ENCODE results near the gene UXS1. TPM values are rescaled to one million over a fixed set of nuclear protein-coding genes. Genes with fewer than 3 reads are reported as not detected.

The UXS1 gene
- total RNA-seq, 1 experiment from 2014 or later, result 46.3 TPM

DNA sequence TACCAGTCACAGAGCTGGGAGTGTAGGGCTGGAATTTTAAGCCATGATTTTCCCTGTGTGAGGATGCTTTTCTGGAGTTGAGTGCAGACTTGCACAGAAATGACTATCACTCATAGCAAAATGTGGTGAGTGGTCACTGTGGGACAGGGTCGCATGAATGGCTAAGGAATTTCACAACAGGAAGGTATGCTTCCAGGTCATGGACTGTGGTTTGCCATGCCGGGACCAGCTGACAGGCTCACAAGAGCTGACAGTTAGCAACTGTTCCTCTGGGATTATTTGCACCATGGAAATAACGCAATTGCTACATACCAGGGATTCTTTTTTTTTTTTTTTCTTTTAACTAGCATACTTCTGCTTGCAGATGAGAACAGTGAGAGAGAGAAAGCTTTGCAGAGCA, 3.8 kb upstream of the UXS1 start:
- TF ChIP-seq, protein P1, sequence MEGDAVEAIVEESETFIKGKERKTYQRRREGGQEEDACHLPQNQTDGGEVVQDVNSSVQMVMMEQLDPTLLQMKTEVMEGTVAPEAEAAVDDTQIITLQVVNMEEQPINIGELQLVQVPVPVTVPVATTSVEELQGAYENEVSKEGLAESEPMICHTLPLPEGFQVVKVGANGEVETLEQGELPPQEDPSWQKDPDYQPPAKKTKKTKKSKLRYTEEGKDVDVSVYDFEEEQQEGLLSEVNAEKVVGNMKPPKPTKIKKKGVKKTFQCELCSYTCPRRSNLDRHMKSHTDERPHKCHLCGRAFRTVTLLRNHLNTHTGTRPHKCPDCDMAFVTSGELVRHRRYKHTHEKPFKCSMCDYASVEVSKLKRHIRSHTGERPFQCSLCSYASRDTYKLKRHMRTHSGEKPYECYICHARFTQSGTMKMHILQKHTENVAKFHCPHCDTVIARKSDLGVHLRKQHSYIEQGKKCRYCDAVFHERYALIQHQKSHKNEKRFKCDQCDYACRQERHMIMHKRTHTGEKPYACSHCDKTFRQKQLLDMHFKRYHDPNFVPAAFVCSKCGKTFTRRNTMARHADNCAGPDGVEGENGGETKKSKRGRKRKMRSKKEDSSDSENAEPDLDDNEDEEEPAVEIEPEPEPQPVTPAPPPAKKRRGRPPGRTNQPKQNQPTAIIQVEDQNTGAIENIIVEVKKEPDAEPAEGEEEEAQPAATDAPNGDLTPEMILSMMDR (conservative IDR thresholded peaks at IDR 0.05), result no peak
- Histone ChIP-seq H3K27ac (ENCODE audit: insufficient read length, low read depth, low read length) (no peak overlapping the region), H4K8ac (replicated peaks; ENCODE audit: insufficient read length, low read depth, low read length) (peak overlapping the region; percentile 39), H2BK120ac (ENCODE audit: low read depth, low read length, poor library complexity, severe bottlenecking) (no peak overlapping the region), H3K4me1 (ENCODE audit: insufficient read depth, low read length) (peaks cover 3% of the 10 kb centered on the region; the same call in 1 of the 2 replicates), H3K4me2 (ENCODE audit: insufficient read depth, insufficient read length, low read length) (no peak overlapping the region), H2AK5ac (ENCODE audit: insufficient read length, low read length) (no peak overlapping the region), H2BK5ac (ENCODE audit: insufficient read length, low read length) (no peak overlapping the region), H3K27me3 (ENCODE audit: insufficient read depth, low read length) (no peaks in the 10 kb centered on the region), H2BK15ac (ENCODE audit: low read depth, low read length) (no peak overlapping the region), H3K79me2 (ENCODE audit: insufficient read depth, low read length) (peaks cover 4% of the 10 kb centered on the region; the same call in 1 of the 2 replicates), H3K23ac (ENCODE audit: insufficient read length, low read depth, low read length) (no peak overlapping the region), H3T11ph (ENCODE audit: low read length) (no peak overlapping the region), H3K79me1 (ENCODE audit: insufficient read depth, low read depth, low read length, poor library complexity, severe bottlenecking) (no peaks in the 10 kb centered on the region), H3K23me2 (ENCODE audit: insufficient read length, low read depth, low read length, poor library complexity, severe bottlenecking) (peaks cover 9% of the 10 kb centered on the region), H3K18ac (ENCODE audit: insufficient read length, low read depth, low read length) (no peak overlapping the region), H3K14ac (ENCODE audit: insufficient read depth, low read length) (no peak overlapping the region), H3K9me3 (ENCODE audit: control insufficient read depth, low read depth, low read length) (no peaks in the 10 kb centered on the region), H4K5ac (ENCODE audit: insufficient read length, low read depth, low read length) (no peak overlapping the region), H2AFZ (ENCODE audit: low read length) (no peak overlapping the region), H2BK12ac (ENCODE audit: insufficient read length, low read depth, low read length) (no peak overlapping the region), H3K9ac (ENCODE audit: extremely low read depth, insufficient read length, low read length) (no peak overlapping the region), H3K56ac (ENCODE audit: insufficient read length, low read depth, low read length) (no peak overlapping the region), H4K20me1 (ENCODE audit: control insufficient read depth, insufficient read depth, insufficient read length) (peaks cover 4% of the 10 kb centered on the region), H3K4ac (ENCODE audit: low read depth, low read length) (no peak overlapping the region), H4K91ac (ENCODE audit: insufficient read length, low read depth, low read length) (no peak overlapping the region), H2BK20ac (ENCODE audit: low read depth, low read length, poor library complexity, severe bottlenecking) (no peak overlapping the region)
- WGBS (ENCODE audit: extremely low coverage, insufficient read length, low lambda C conversion rate), result no CpG with 5 or more reads among the region's 3 CpGs
- Mint-ChIP-seq H3K36me3 (ENCODE audit: insufficient read depth in 1 of 3, low read depth in 3 of 3) (no peaks in the 10 kb centered on the region; a peak in 1 of 7 replicates), H3K27me3 (ENCODE audit: low read depth) (peaks cover 6% of the 10 kb centered on the region), H3K27ac (no peak overlapping the region), H3K4me3 (no peak overlapping the region), H3K9me3 (no peaks in the 10 kb centered on the region; a peak in 1 of 5 replicates), H3K4me1 (peaks cover 9 to 11% of the 10 kb centered on the region in 2 experiments)
- DNase-seq, result no peak
